ENCODE data around the gene TMEM132D.

TMEM132D gene

GRCh38 chr12:129675947-129676346 is 227.9 kb downstream of the TMEM132D start:
- H3K4me3 ChIP-seq (ENCODE audit: low read length) = no peak overlapping the region
- TF ChIP-seq, protein P1, sequence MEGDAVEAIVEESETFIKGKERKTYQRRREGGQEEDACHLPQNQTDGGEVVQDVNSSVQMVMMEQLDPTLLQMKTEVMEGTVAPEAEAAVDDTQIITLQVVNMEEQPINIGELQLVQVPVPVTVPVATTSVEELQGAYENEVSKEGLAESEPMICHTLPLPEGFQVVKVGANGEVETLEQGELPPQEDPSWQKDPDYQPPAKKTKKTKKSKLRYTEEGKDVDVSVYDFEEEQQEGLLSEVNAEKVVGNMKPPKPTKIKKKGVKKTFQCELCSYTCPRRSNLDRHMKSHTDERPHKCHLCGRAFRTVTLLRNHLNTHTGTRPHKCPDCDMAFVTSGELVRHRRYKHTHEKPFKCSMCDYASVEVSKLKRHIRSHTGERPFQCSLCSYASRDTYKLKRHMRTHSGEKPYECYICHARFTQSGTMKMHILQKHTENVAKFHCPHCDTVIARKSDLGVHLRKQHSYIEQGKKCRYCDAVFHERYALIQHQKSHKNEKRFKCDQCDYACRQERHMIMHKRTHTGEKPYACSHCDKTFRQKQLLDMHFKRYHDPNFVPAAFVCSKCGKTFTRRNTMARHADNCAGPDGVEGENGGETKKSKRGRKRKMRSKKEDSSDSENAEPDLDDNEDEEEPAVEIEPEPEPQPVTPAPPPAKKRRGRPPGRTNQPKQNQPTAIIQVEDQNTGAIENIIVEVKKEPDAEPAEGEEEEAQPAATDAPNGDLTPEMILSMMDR (IDR thresholded peaks at IDR 0.05; ENCODE audit: insufficient read depth, low read depth, low read length, missing control alignments) = no peak
- no peak for DNase-seq (ENCODE audit: low read depth)

- TF ChIP-seq, protein P1 (IDR thresholded peaks at IDR 0.05; ENCODE audit: insufficient read depth, low read depth, low read length, missing control alignments) = no peak
- no peak overlapping the region for H3K4me3 ChIP-seq (ENCODE audit: low read length)
- no peak for DNase-seq (ENCODE audit: low read depth)
Observed at GRCh38 chr12:129675496-129675895, 228.3 kb downstream of the TMEM132D start.

DNA sequence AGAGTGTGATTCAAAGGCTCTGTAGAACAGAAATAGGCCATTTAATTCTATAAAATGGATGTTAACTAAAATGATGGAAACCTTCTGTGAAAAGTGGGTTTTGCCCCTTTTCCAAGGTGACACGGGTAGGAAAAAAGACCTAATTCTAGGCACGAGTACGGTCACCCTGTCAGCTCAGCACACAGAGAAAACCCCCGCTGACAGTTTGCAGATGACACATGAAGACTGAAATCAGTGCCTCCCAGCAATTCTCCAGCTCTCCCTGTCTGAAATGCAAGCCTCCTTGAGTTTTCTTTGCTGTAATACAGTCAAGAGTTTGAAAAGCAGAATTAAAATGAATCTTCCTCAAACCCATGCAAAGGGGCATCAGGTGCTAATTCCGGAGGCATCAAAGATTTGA is 230.0 kb downstream of the TMEM132D start:
- TF ChIP-seq, protein P1 (IDR thresholded peaks at IDR 0.05; ENCODE audit: insufficient read depth, low read depth, low read length, missing control alignments) = no peak
- no peak for DNase-seq (ENCODE audit: low read depth)
- no peak overlapping the region for H3K4me3 ChIP-seq (ENCODE audit: low read length)

- no peak for DNase-seq (ENCODE audit: low read depth)
- H3K4me3 ChIP-seq (ENCODE audit: low read length) = no peak overlapping the region
- TF ChIP-seq, protein P1 (IDR thresholded peaks at IDR 0.05; ENCODE audit: insufficient read depth, low read depth, low read length, missing control alignments) = no peak
Observed at GRCh38 chr12:129672110-129672509, 231.7 kb downstream of the TMEM132D start.

GRCh38 chr12:129670256-129670920 is 233.4 kb downstream of the TMEM132D start:
- DNase-seq (ENCODE audit: low read depth) = no peak
- TF ChIP-seq, protein P1 (IDR thresholded peaks at IDR 0.05; ENCODE audit: insufficient read depth, low read depth, low read length, missing control alignments) = no peak
- no peak overlapping the region for H3K4me3 ChIP-seq (ENCODE audit: low read length)

GRCh38 chr12:129665414-129665813 is 238.4 kb downstream of the TMEM132D start:
- TF ChIP-seq, protein P1 (IDR thresholded peaks at IDR 0.05; ENCODE audit: insufficient read depth, low read depth, low read length, missing control alignments) = no peak
- no peak for DNase-seq (ENCODE audit: low read depth)

DNA sequence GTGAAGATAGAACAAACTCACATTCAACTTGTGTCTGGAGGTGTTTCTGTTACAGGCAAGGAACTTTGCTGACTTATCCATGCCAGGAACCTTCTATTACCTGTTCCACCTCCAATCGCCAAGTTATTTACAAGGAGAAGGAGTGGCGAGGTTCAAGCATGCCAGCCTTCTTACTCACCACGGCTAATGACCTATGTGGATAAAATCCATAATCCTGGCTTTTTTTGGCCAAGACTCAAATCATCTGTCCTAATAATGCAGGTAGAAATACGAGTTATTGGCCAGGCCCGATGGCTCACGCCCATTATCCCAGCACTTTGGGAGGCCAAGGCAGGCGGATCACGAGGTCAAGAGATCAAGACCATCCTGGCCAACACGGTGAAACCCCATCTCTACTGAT is 241.6 kb downstream of the TMEM132D start:
- no peak overlapping the region for H3K4me3 ChIP-seq (ENCODE audit: low read length)
- TF ChIP-seq, protein P1 (IDR thresholded peaks at IDR 0.05; ENCODE audit: insufficient read depth, low read depth, low read length, missing control alignments) = no peak
- no peak for DNase-seq (ENCODE audit: low read depth)

More at GRCh38 chr12:129665414-129665813, 238.4 kb downstream of the TMEM132D start:
- H3K4me3 ChIP-seq (ENCODE audit: low read length) = no peak overlapping the region

Data from epithelial cell of esophagus (primary cell).